HEK293T (cell line): ENCODE data around the gene UBAP2L.

Experiments
- CTCF ChIA-PET: fragments of 350-600 bp; formaldehyde crosslinking; extraction: SDS; loops from one replicate; lab custom pipeline; 2021; ENCODE audit warnings: antibody characterized with exemption, inconsistent platforms; lab: Yijun Ruan, JAX
- POLR2A ChIA-PET: fragments of 350-600 bp; formaldehyde crosslinking; extraction: SDS; loops from one replicate; lab custom pipeline; 2020; ENCODE audit warnings: antibody characterized with exemption, inconsistent platforms; lab: Yijun Ruan, JAX
- DNase-seq: peaks from one replicate; pipeline ENCODE4 v3.0.0; 2012; ENCODE audit warnings: mixed read lengths; ENCODE audit errors: extremely low spot score
- ARNT ChIP-seq: fragments of 450-650 bp; IDR thresholded peaks from 2 replicates; pipeline ENCODE4 v1.6.1; 2017; ENCODE audit warnings: mild to moderate bottlenecking
- BHLHE40 ChIP-seq: fragments of 450-650 bp; IDR thresholded peaks from 2 replicates; pipeline ENCODE4 v1.6.1; 2016; ENCODE audit warnings: mild to moderate bottlenecking, moderate library complexity, borderline replicate concordance
- CTBP1 ChIP-seq: fragments of 450-650 bp; IDR thresholded peaks from 2 replicates; pipeline ENCODE4 v1.6.1; 2016; ENCODE audit warnings: borderline replicate concordance
- ELF4 ChIP-seq: fragments of 450-650 bp; IDR thresholded peaks from 2 replicates; pipeline ENCODE4 v1.6.1; 2017; ENCODE audit warnings: antibody characterized with exemption
- FOXA1 ChIP-seq: fragments of 450-650 bp; IDR thresholded peaks from 2 replicates; pipeline ENCODE4 v1.6.1; 2016; ENCODE audit warnings: mild to moderate bottlenecking
- FOXK2 ChIP-seq: fragments of 450-650 bp; IDR thresholded peaks from 2 replicates; pipeline ENCODE4 v1.6.1; 2016; ENCODE audit warnings: mild to moderate bottlenecking
- FOXM1 ChIP-seq: fragments of 450-650 bp; IDR thresholded peaks from 2 replicates; pipeline ENCODE4 v1.6.1; 2017; ENCODE audit warnings: mild to moderate bottlenecking, borderline replicate concordance
- HDGF ChIP-seq: fragments of 450-650 bp; IDR thresholded peaks from 2 replicates; pipeline ENCODE4 v1.6.1; 2017; ENCODE audit warnings: antibody characterized with exemption, borderline replicate concordance
- L3MBTL2 ChIP-seq: fragments of 450-650 bp; conservative IDR thresholded peaks from 2 replicates; pipeline ENCODE4 v1.6.1; 2016; ENCODE audit warnings: mild to moderate bottlenecking
- LEF1 ChIP-seq: fragments of 450-650 bp; IDR thresholded peaks from 2 replicates; pipeline ENCODE4 v1.6.1; 2017; ENCODE audit warnings: mild to moderate bottlenecking, borderline replicate concordance
- NFRKB ChIP-seq: fragments of 450-650 bp; IDR thresholded peaks from 2 replicates; pipeline ENCODE4 v1.6.1; 2016; ENCODE audit warnings: mild to moderate bottlenecking, moderate library complexity
- SP1 ChIP-seq: fragments of 450-650 bp; IDR thresholded peaks from 2 replicates; pipeline ENCODE4 v1.6.1; 2017
- SUZ12 ChIP-seq: fragments of 450-650 bp; IDR thresholded peaks from 2 replicates; pipeline ENCODE4 v1.6.1; 2016; ENCODE audit warnings: mild to moderate bottlenecking
- TARDBP ChIP-seq: fragments of 450-650 bp; IDR thresholded peaks from 2 replicates; pipeline ENCODE4 v1.6.1; 2016
- ZNF384 ChIP-seq: fragments of 450-650 bp; IDR thresholded peaks from 2 replicates; pipeline ENCODE4 v1.6.1; 2016
- TF ChIP-seq, protein P1 (sequence below): fragments of 450-650 bp; IDR thresholded peaks from 2 replicates; pipeline ENCODE4 v1.6.1; 2016

UBAP2L gene

DNA sequence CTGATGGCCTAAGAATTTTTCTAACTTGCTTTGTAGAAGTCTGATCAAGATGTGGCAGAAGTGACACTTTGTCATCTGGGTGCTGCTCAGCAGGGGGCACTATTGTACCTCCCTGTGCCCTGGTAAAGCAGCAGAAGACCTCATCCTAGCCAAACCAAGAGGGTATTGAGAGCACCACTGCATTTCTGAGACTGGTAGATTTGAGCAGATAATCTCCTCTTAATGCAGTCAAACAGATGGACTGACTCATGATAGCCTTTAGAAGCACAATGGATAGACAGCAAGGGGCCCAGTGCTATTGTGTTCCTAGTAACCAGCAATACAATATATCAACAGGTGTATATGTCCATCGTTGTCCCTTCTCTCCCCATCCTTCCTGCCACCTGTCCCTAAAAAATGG, 34.6 kb upstream of the UBAP2L start:
- CTCF ChIA-PET = interaction anchor here (1.3 kb wide), 1 partner anchor 148 kb away, joined by 6 read pairs; no protein-coding TSS in a partner anchor
- TF ChIP-seq, protein P1, sequence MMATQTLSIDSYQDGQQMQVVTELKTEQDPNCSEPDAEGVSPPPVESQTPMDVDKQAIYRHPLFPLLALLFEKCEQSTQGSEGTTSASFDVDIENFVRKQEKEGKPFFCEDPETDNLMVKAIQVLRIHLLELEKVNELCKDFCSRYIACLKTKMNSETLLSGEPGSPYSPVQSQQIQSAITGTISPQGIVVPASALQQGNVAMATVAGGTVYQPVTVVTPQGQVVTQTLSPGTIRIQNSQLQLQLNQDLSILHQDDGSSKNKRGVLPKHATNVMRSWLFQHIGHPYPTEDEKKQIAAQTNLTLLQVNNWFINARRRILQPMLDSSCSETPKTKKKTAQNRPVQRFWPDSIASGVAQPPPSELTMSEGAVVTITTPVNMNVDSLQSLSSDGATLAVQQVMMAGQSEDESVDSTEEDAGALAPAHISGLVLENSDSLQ = peak; percentile 45; the same call in 1 of the 2 replicates
- no peak for TF ChIP-seq SUZ12
- DNase-seq = peak; percentile 67
- POLR2A ChIA-PET = no interaction called here

GRCh38 chr1:154186852-154187501, 33.8 kb upstream of the UBAP2L start:
- ChIA-PET CTCF (interaction anchor here (0.7 to 1.3 kb wide), 2 partner anchors 13 to 148 kb away, joined by 3 to 6 read pairs; no protein-coding TSS in a partner anchor), POLR2A (no interaction called here)
- TF ChIP-seq LEF1 (no peak), L3MBTL2 (no peak), CTBP1 (no peak), TARDBP (no peak), ELF4 (no peak), FOXA1 (no peak), NFRKB (no peak), HDGF (no peak), FOXK2 (no peak), FOXM1 (no peak), SP1 (no peak), ARNT (no peak), ZNF384 (no peak), SUZ12 (no peak), BHLHE40 (no peak)
- TF ChIP-seq, protein P1 = no peak
- DNase-seq = no peak

DNA sequence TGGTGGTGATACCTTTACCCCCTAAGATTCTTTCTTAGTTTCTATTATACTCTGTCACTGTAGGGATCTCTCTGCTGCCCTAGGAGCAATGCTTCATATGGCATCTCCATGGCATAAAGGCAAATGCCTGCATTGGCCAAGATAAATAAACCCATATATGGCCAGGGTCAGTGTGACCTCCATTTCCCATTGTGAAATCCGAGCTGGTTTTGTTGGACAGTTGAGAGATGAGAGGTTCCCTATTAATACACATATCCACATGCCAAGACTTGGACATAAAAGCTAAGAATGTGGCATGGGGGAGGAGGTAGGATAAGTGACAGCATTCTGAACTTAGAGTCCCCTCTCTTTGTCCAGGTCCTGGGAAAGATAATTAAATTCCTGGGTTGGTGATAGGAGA, 30.2 kb upstream of the UBAP2L start:
- TF ChIP-seq SP1 = no peak
- TF ChIP-seq HDGF = no peak
- no peak for TF ChIP-seq NFRKB
- TF ChIP-seq TARDBP = no peak
- no peak for TF ChIP-seq ZNF384
- no peak for TF ChIP-seq ELF4
- TF ChIP-seq BHLHE40 = no peak
- TF ChIP-seq, protein P1 = no peak
- no peak for TF ChIP-seq L3MBTL2
- no peak for TF ChIP-seq LEF1
- no peak for TF ChIP-seq SUZ12
- TF ChIP-seq CTBP1 = no peak
- TF ChIP-seq FOXA1 = no peak
- no peak for TF ChIP-seq ARNT
- TF ChIP-seq FOXK2 = no peak
- ChIA-PET CTCF (interaction anchor here (1.7 to 4.0 kb wide), 2 partner anchors 9 to 82 kb away, joined by 7 to 16 read pairs; partner anchors contain the start of gene HAX1), POLR2A (interaction anchor here (1.5 kb wide), 1 partner anchor 199 kb away, joined by 4 read pairs; no protein-coding TSS in a partner anchor)
- no peak for DNase-seq

- ChIA-PET POLR2A (interaction anchor here (0.8 to 1.5 kb wide), 3 partner anchors 9 to 201 kb away, joined by 3 to 7 read pairs (median 4); partner anchors contain the start of gene UBAP2L), CTCF (interaction anchor here (0.5 to 4.0 kb wide), 5 partner anchors 8 to 311 kb away, joined by 3 to 16 read pairs (median 4); partner anchors contain the start of gene HAX1)
- DNase-seq = no peak
- TF ChIP-seq NFRKB = no peak
- TF ChIP-seq FOXK2 = no peak
- TF ChIP-seq LEF1 = no peak
- no peak for TF ChIP-seq FOXA1
- TF ChIP-seq HDGF = no peak
Measured at GRCh38 chr1:154191990-154192461, 28.7 kb upstream of the UBAP2L start, which contains the start of gene TPM3. TPM3 (minus strand) TSS chr1:154192100; CDS start chr1:154192018, 82 bp downstream.

GRCh38 chr1:154192476-154192875, 28.3 kb upstream of the UBAP2L start:
- TF ChIP-seq SP1 (no peak), BHLHE40 (no peak), FOXM1 (no peak), SUZ12 (no peak), CTBP1 (no peak), ZNF384 (no peak)
- CTCF ChIA-PET = interaction anchor here (0.5 to 4.0 kb wide), 5 partner anchors 9 to 312 kb away, joined by 3 to 16 read pairs (median 4); partner anchors contain the start of gene HAX1
- POLR2A ChIA-PET = interaction anchor here (0.8 to 1.7 kb wide), 4 partner anchors 10 to 215 kb away, joined by 3 to 7 read pairs (median 5); partner anchors contain the start of genes JTB, RPS27 and UBAP2L
- no peak for DNase-seq

DNA sequence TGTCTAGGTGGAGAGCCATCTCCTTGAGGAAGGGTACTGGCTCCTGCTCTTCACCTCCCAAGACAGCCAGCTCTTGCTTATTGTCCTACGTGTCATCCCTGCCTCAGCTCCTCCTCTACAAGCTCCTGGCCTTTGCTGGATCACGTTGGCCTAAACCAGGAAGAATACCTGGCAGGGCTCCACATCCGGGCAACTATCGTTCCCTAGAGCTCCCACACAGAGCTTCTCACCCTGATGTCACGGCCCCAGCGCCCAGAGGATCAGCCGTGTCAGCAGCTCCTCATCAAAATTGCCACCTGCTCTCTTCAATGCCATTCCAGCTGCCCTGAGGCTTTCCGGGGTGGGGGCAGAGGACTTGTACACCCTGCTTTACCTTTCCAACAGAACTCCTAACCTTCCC, 26.9 kb upstream of the UBAP2L start:
- ChIA-PET POLR2A (interaction anchor here (0.8 to 1.9 kb wide), 4 partner anchors 9 to 216 kb away, joined by 3 to 6 read pairs (median 4); partner anchors contain the start of genes JTB, RPS27 and UBAP2L), CTCF (interaction anchor here (4.0 kb wide), 1 partner anchor 79 kb away, joined by 16 read pairs; the partner anchor contains the start of gene HAX1)
- no peak for DNase-seq
- TF ChIP-seq NFRKB (no peak), TARDBP (no peak), BHLHE40 (no peak), LEF1 (no peak), ARNT (no peak), ELF4 (no peak), L3MBTL2 (no peak), FOXM1 (no peak), CTBP1 (no peak)
- TF ChIP-seq, protein P1 = no peak
